Measurements from ENCODE around the gene RBMS1. TPM values are rescaled to one million over a fixed set of nuclear protein-coding genes. Genes with fewer than 3 reads are reported as not detected.

The RBMS1 gene
- total RNA-seq, 1 donor from 2014 or later, result 51.1 TPM

DNA sequence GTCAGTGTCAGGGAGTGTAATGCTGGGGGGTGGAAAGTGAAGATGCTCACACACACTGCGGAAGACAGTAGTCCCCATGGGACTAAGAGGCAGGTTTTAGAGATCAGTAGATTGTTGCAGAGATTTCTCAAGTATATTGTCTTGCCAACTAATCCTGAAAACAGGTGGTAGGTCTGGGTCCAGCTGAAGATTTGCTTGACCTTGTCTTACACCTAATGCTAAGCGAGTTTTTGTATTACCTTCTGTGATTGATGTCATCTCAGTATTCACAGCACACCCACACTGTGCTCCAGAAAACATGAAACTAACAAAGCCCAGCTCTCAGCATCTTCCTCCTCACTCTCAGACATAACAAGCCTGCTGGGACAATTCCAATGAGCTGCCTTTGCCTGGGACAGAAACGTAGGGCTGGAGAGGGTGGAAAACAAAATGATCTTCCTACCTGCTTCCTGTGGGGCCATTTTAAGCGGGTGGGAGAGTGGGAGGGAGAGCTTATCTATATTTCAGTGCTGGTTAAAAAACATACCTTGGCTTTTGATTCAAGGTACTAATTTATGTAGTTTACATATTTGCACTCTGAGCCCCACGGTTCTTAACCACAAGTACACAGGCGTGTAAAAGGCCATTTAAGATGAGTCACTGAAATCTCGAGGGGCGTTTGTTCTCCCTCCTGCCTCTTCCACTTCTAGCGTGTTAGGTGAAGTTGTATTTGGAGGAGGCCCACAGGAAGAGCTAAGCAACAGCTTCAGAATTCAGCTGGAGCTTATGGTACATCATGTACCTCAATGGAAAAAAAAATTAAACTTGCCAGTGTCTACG, 23.1 kb upstream of the RBMS1 start:
- DNase-seq (ENCODE audit: low spot score in 2 of 2), result no peak
- H3K36me3 ChIP-seq, result no peaks in the 10 kb centered on the region
- H3K4me3 ChIP-seq, result no peak overlapping the region
- H3K27ac ChIP-seq, result no peak overlapping the region
- intact Hi-C loops (cut with DNase I), result no loop called here
- no peaks in the 10 kb centered on the region for H3K27me3 ChIP-seq
- no peaks in the 10 kb centered on the region for H3K9me3 ChIP-seq
- no peaks in the 10 kb centered on the region for H3K4me1 ChIP-seq
- TF ChIP-seq, protein P1, sequence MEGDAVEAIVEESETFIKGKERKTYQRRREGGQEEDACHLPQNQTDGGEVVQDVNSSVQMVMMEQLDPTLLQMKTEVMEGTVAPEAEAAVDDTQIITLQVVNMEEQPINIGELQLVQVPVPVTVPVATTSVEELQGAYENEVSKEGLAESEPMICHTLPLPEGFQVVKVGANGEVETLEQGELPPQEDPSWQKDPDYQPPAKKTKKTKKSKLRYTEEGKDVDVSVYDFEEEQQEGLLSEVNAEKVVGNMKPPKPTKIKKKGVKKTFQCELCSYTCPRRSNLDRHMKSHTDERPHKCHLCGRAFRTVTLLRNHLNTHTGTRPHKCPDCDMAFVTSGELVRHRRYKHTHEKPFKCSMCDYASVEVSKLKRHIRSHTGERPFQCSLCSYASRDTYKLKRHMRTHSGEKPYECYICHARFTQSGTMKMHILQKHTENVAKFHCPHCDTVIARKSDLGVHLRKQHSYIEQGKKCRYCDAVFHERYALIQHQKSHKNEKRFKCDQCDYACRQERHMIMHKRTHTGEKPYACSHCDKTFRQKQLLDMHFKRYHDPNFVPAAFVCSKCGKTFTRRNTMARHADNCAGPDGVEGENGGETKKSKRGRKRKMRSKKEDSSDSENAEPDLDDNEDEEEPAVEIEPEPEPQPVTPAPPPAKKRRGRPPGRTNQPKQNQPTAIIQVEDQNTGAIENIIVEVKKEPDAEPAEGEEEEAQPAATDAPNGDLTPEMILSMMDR (IDR thresholded peaks at IDR 0.05), result no peak

DNA sequence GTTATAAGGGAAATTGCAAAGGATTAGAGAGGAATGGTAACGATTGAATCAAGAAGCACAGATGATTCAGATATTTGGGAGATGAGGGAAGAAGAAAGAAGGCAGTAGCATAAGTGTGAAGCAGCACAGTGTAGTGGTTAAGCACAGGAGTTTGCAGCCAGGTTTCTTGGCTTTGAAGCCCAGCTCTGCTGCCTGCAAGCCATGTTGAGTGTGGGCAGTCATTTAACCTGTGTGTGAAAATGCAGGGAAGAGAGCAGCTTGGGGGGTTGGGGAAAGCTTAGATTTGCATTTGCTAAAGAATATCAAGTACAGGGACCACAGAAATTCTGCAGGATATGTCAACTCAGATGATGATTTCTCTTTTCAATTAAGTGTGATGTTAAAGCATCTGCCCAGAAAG, 21.5 kb upstream of the RBMS1 start:
- no peaks in the 10 kb centered on the region for H3K27me3 ChIP-seq
- H3K36me3 ChIP-seq, result no peaks in the 10 kb centered on the region
- H3K4me3 ChIP-seq, result no peak overlapping the region
- DNase-seq (ENCODE audit: low spot score in 2 of 2), result no peak
- no peaks in the 10 kb centered on the region for H3K4me1 ChIP-seq
- intact Hi-C loops (cut with DNase I), result no loop called here
- TF ChIP-seq, protein P1 (IDR thresholded peaks at IDR 0.05), result no peak
- no peak overlapping the region for H3K27ac ChIP-seq
- H3K9me3 ChIP-seq, result no peaks in the 10 kb centered on the region

GRCh38 chr2:160513120-160513519, 19.5 kb upstream of the RBMS1 start:
- H3K4me1 ChIP-seq, result no peaks in the 10 kb centered on the region
- H3K27ac ChIP-seq, result no peak overlapping the region
- no peaks in the 10 kb centered on the region for H3K36me3 ChIP-seq
- no peak for DNase-seq (ENCODE audit: low spot score in 2 of 2)
- no peaks in the 10 kb centered on the region for H3K9me3 ChIP-seq
- H3K27me3 ChIP-seq, result no peaks in the 10 kb centered on the region
- intact Hi-C loops (cut with DNase I), result no loop called here
- no peak overlapping the region for H3K4me3 ChIP-seq
- TF ChIP-seq, protein P1 (IDR thresholded peaks at IDR 0.05), result no peak

GRCh38 chr2:160512491-160512890, 18.9 kb upstream of the RBMS1 start:
- H3K4me3 ChIP-seq, result no peak overlapping the region
- H3K9me3 ChIP-seq, result no peaks in the 10 kb centered on the region
- intact Hi-C loops (cut with DNase I), result no loop called here
- H3K4me1 ChIP-seq, result no peaks in the 10 kb centered on the region
- DNase-seq (ENCODE audit: low spot score in 2 of 2), result no peak
- no peaks in the 10 kb centered on the region for H3K36me3 ChIP-seq
- TF ChIP-seq, protein P1 (IDR thresholded peaks at IDR 0.05), result no peak
- H3K27me3 ChIP-seq, result no peaks in the 10 kb centered on the region
- no peak overlapping the region for H3K27ac ChIP-seq

DNA sequence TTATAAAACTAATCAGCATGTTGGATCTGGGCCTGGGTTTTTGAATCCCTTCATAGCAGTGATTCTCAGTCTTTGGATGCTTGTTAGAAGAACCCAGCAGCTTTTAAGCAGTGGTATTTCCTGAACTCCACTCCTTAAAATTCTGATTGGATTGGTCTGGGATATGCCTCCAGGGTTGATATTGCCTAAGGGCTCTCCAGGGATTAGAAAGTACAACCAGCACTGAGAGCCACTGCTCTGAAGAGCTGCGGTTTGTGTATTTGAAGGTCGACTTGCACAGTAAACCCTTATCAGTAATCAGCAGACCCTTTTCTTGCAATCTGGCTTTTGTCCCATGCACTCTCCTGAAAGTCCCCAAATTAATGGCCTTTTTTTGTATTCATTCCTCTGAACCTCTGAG, 17.0 kb upstream of the RBMS1 start:
- no peaks in the 10 kb centered on the region for H3K27me3 ChIP-seq
- TF ChIP-seq, protein P1 (IDR thresholded peaks at IDR 0.05), result no peak
- no peaks in the 10 kb centered on the region for H3K9me3 ChIP-seq
- intact Hi-C loops (cut with DNase I), result no loop called here
- no peak overlapping the region for H3K27ac ChIP-seq
- no peak for DNase-seq (ENCODE audit: low spot score in 2 of 2)
- H3K4me1 ChIP-seq, result no peaks in the 10 kb centered on the region
- H3K4me3 ChIP-seq, result no peak overlapping the region
- no peaks in the 10 kb centered on the region for H3K36me3 ChIP-seq
